HG03342 (cell line): Measurements from ENCODE around the gene IRX4.

ENCODE experiments used
- ATAC-seq: cut with Tn5 transposase; IDR thresholded peaks from one replicate; pipeline ENCODE4 v1.9.1; 2021; ENCODE audit warnings: mild to moderate bottlenecking, moderate library complexity; ENCODE audit not compliant: unreplicated experiment

IRX4 gene

DNA sequence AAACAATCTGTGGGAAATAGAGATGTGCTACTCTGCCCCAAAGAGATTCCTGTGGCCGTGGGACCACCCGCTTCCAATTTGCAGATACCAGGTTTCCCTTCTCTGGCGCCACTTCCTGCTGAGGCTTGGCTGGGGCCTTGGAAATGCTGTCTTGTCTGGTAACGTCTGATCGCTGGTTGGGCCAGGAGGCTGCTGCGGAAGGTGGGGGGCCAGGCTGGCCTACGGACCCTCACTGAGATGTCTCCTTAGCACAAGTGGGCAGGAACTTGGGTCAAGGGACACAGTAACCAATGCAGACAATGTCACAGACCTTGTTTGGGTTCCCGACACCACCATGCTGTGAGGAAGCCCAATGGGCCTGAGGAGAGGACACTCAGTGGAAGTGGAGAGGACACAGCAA is 31.7 kb upstream of the IRX4 start:
- no peak for ATAC-seq

DNA sequence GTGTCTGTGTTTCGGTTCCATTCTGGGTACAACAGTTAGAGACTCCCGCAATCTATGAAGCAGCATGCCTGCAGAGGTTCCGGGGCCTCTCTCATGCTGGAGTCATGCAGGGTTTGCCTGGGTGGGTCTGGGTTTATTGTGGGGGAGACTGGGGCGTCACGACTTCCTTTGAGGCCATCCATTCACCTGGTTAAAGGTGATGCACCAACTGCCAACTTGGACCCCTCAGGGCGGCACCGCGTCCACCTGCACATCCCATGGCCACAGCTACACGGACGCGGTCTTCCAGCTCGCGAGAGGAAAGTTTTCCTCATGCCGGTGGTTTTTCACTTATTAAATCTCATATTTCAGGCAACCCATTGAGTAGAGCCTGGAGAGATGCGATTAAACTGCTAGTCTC is 30.9 kb upstream of the IRX4 start:
- no peak for ATAC-seq

DNA sequence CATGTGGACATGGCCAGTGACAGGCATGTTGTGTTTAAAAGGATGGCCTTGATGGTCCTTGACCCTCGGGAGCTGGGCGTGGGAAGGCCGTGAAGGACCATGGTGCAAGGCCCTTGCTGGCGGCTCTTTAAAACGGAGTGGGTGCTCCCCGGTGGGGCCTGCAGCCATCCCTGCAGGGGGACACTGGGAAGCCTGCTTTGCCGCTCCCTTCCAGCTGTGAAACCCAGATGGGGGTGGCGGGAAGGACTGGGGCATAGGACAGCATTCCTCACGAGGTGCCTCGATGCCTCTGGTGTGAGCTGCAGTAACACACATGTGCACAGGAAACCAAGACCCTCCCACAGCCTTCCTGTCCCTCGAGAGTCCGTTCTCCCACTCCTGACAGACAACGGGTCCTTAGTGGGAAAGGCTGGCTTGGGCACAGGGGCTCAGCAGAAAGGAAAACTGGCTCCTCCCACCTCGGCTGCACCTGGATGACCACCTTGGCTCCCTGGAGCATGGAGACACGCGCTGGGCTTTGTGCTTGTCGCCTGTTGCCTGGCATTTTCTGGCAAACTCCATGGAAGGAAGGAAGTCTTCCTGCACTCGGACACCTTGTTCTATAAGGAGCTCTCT is 30.3 kb upstream of the IRX4 start:
- ATAC-seq, result no peak

DNA sequence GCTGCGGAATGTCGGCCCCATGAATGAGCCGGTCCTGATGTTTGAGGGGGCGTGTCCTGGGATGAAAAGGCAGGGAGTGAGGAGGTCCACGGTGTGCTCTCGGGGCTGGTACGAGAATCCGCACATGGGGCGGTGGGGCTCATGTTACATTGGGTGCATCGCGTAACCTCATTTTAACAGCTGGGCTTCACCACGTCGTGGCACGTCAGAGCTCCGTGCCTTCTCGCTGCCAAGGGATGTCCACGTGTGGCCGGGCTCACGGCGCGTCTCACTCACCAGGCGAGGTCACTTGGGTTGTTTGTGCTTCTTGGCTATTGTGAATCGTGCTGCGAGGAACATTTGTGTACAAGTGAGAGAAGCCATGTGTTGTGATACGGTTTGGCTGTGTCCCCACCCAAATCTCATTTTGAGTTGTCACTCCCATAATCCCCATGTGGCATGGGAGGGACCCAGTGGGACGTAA is 29.1 kb upstream of the IRX4 start:
- no peak for ATAC-seq

DNA sequence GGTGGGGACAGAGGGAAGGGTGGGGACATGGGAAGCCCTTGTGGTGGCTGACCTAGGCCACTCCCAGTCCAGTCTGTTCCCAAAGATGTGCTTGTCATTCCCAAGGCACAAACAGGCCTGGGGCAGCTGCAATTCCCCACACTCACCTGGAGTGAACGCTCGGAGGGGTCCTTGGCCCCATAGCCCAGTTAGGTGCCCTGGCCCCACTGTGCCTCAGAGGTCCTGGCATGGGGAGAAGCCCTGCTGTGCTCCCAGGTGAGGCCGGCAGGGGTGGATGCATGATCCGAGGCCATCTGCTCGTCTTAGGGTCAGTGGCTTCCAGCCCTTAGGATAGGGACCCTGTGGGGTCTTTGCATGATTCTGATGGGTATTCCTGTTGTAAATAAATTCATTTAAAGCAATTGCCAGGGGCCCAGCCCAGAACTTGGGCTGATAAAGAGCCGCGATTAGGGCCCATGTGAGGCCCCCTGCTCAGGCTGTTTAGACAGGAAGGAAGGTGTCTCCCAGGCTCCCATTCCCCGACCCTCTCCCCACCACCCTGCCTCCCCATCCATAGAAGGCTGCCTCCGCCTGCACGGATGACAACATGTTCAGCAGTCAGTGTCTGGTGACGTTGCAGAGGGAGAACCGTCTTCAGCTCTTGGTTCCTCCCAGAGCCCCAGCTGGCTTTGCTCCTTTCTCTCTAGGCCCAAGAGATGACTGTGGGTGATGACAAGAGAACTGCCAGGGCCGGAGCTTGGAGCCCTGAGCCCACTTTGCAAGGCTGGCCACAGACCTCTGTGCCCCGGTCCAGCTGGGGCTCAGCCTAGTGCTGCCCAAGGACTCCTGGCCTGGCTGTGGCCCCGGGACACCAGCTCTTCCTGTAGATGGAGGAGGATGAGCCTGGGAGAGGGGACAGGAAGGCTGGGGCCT is 28.4 kb upstream of the IRX4 start:
- no peak for ATAC-seq

DNA sequence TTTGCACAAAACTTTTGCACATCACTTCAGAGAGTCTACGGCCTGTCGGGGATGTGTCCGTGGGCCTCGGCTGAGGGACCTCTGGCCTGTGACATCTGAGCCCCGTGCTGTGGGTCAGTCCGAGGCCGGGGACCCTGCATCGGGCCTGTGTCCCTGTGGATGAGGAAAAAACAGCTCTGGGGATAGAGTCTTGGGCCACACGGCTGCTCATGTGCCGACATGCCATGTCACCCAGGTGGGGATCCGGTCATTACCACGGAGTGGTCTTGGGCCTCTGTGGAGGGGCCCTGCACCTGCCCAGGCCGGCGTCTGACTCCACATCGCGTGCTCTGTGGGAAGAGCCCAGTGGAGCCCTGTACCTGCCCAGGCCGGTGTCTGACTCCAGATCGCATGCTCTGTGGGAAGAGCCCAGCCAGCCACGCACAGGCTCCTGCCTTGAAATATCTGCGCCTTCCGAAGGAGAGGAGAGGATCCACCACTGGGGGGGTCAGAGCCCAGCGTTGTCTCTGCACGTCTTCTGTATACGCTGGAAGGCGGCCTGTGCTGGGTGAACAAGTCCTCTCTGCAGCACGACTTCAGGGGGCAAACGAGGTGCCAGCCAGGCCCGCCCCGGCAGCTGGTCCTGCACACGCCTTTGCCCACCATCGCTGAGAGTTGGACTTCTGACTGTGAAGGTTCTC is 27.5 kb upstream of the IRX4 start:
- no peak for ATAC-seq

DNA sequence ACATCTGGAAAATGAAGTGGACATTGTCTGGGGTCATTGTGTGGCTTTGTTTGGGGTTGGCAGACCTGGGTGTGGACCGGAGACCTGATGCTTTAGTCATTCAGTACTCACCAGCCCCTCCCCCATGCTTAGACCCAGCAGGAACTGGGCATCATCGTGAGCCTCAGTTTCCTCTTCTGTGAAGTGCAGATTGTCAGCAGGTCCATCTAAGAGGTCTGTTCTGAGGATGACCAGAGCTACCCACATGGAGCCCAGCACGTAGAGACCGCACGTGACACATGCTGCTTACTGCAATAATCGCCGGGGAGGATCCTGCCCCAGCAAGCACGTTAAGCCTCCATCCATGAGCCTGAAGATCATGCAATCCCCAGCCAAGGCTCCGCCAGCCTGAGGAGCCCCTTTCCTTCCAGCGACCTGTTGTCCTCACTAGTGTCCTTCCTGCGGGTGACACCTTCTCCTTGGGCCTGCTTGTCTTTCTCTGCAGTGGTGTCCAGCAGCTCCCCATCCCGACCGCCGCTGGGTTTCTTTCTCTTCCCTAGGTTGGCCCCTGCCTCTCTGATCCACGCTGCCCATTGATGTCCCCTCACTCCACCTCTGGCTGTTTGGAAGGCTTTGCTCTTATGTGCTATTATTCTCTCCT is 26.7 kb upstream of the IRX4 start:
- no peak for ATAC-seq

DNA sequence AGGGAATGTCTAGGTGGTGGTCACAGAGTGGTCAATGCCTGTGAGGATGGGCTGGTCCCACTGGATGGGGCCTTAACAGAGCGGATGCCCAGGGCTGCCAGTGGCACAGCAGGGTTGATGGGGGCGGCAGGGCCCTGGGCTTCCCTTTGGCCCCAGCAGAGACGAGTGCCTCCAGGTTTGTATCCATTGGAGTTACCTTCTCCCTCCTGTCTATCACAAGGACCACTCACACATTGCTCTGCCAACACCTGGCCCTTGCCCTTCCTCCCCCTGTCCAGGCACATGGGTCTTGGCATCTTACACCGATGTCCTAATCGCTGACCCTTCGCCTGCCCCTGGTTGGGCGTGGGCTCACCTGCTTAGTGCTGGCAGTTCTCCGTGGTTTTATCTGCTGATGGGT is 26.2 kb upstream of the IRX4 start:
- ATAC-seq, result no peak

DNA sequence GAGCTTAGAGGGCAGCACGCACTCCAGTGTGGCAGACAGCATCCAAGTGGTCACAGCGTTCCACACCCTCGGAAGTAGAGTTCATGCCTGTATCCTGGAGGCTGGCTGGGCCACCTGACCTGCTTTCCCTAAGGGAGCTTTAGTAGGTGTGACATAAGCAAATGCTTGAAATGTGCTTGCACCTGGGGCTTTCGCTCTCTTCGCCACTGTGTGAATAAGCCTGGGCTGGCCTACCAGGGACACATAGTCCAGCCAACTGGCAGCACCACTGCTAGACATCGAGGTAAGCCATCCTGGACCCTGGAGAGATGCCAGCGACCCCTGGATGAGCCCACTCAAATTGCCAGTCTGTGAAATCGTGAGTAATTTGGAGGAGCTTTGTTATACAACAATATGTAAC is 24.9 kb upstream of the IRX4 start:
- no peak for ATAC-seq

DNA sequence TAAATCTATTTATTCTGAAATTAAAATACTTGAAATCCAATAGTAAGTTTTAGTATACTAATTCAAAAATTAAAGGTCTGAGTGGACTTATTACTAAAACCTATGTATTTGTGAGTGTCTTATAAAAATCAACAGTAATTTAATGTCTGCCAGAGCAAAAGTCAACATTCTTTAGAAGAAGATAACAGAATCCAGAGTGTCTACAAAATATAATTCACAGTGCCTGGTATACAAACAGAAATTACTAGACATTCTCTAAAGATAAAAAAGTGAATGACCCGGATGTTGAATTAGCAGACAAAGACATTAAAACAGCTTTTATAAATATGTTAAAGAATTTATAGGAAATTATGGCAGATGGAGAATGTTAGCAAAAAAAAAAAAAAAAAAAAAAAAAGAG is 22.4 kb upstream of the IRX4 start:
- ATAC-seq, result no peak

DNA sequence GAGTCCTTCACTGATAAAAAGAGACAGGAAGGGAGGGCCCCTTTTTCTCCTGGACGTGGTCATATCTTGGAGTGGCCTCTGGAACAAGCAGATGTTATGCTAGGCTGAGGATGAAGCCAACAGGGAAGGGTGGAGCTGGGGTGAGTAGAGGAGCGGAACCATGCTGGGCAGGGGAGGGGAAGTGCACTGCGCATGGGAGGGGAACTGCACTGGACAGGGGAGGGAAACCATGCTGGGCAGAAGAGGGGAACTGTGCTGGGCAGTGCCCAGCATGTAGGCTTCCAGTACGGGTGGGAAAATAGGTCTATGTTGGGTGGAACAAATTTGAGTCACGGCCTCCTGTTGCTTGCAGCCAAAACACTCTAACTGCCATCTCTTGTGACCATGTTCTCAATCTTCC is 19.3 kb upstream of the IRX4 start:
- ATAC-seq, result no peak

DNA sequence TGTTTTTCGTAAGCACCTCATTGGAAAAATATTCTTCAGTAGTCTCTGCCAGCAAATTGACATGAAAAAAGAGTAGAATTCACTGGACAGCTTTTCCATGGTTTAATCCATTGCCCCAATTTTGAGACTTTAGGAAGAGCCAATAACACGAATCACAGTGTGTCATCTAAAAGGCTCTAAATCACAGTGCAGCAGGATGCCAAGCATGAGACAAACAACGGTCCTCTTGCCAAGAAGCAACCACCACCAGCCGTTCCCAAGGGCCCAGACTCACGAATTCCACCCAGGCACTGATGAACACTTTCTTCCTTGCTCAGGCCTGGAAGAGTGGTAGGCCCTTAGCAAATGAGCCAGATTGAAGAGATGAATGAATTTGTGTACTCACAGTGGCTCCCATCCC is 18.3 kb upstream of the IRX4 start:
- no peak for ATAC-seq

DNA sequence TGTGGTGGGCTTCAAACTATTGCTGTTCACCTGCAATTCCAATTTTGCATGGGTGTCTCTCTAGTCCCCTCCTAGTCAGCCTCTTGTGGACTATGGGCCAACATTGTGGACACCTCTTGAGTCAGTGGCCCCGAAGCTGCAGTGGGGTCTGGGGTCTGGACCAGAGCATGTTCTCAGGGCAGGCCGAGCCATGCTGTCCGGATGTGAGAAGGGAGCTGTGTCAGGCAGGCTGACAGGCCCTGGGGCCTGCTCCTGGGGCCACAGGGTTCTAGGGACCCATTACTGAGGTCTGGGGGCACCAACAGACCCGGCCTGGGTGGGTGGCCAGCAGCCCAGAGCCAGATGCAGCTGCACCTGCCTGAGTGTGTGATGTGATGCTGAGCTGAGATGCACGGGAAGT is 16.5 kb upstream of the IRX4 start:
- no peak for ATAC-seq

DNA sequence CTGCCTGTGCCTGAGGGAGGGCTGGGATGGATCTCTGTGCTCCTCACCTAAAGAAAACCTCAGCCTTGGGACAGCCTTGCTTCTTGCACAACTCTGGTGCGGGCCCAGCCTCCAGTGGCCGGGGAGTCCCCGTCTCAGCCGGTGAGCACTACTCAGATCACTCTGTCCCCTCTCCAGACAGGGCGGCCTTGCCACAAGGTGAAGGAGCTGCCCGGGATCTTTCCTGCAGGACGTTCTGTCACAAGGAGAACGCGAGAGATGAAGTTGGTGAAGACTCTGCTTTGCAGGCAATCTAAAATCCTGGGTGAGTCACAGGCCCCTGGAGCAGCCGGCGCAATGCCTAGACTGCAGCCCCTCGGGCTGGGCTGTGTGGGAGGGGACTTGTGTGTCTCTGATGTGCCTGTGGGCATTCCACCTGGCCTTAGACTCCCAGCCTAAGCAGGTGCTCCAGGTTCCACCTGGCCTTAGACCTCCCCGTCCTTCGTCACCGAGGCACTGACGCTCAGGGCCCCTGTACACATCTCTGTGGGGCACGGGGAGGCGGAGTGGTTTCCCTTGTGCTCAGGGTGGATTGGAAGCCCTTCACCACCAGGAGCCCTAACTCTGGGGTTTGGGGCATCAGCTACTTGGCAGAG is 15.2 kb upstream of the IRX4 start:
- no peak for ATAC-seq

DNA sequence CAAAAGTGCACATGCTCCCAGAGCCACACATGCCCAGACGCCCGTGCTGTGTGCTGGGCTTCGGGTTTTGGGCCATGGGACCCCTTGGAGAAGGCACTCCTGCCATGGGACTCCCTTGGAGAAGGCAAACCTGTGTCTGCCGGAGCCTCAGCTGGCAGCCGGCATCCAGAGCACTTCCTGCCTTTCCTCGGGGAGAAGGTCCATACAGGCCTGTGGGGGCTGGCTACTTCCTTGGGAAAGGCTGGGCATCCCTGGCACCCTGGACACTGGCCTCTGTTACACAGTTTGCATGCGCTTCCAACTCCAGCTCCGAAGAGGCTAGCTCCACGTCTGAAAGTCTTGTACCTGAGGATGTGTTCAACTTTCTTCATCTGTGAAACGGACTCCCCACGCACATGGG is 14.7 kb upstream of the IRX4 start:
- ATAC-seq, result no peak

DNA sequence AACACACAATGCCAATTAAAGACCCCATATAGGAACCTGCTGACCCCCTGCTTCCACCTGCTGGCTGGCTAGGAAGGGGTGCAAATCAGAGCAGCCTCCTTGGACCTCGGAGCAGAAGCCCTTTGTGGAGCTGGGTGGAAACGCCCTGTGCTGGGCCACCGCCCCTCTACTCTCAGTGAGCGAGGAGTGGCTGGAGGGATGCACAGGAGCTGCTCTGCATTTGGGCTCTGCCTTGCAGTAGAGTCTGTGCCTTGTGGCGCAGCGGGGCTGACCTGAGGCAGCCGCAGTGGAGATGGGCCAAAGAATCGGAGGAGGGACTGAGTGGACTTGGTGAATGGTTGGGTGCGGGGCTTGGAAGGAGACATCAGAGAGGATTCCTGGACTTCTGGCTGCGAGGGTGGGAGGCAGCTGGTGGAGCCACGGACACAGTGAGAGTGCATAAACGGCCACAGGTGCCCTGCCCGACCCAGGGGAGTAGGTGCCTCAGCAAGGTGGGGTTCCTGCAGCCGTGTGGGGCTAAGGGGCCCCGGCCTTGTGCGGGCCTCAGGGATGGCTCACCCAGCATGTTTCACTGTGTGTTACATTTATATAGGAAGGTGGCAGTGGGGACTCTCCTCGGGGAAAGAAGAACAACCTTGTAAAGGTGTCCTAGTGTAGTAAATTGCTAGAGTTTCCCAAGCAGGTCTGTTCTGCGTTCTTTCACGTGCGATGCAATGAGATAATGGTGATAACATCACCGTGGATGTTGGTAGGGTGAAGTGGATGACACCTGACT is 14.1 kb upstream of the IRX4 start:
- no peak for ATAC-seq

DNA sequence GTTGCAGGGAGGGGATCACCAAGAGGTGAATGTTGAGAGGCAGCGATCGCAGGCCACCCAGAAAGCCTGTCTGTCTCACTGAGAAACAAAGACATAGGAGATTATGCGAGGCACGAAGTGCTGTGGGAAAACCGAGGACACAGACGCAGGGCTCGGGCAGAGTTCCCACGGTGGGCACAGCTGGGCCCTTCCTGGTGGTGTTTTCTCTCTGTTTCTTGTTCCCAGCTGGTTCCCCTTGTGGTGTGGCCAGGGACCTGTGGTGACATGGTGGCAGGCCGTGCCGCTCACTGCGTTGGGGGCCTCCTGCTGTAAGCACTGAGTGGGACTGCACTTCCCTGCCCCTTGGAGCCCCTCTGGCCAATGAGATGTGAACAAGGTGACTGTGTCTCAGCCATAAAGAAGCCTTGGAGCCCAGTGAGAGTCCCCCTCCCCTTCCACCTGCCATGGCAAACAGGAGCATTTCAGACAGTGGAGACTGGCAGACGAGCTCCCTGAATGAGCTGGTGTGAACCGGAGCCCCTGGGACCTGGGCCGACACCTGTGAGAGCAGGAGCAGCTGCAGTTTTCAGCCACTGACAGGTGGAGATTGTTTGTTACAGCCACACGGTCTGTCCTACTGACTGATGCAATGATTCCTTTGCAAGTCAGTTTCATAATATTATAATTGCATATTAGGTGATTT is 13.2 kb upstream of the IRX4 start:
- ATAC-seq, result no peak

DNA sequence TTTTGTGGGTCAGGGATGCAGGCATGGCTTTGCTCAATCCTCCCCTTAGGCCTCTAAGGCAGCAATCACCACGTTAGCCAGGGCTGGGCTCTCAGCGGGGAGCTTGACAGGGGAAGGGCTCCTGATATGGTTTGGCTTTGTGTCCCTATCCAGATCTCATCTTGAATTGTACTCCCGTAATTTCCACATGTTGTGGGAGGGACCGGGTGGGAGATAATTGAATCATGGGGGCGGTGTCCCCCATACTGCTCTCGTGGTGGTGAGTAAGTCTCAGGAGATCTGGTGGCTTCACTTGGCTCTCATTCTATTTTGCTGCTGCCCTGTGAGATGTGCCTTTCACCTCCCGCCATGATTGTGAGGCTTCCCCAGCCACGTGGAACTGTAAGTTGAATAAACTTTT is 11.5 kb upstream of the IRX4 start:
- ATAC-seq, result no peak

DNA sequence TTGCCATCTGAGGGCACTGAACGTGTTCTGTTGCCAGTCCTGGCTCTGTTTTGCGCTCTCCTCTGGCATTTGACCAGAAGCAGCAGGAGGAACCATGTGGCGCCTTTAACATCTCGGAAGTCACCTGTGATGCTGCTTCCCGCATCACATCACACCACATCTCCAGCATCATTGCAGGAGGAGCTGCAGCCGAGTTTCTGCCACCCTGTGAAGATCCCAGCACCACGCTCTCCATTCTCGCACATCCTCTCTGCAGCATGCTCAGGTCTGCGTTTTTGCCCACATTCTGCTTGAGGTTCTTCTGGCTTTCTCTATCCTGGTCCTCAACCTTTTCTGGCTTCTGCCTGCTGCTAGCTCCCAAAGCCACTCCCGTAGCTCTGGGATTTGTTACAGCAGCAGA is 11.0 kb upstream of the IRX4 start:
- no peak for ATAC-seq
